Heart left ventricle (tissue), 13 donors: ENCODE results near the gene GALR2.

Source experiments
- POLR2A ChIP-seq, 2 donors: fragments of 450-650 bp; IDR thresholded peaks; one replicate each; pipeline ENCODE4 v1.6.1; 2017; ENCODE audit warnings: antibody characterized with exemption in 2 of 2, mild to moderate bottlenecking in 2 of 2, moderate library complexity in 2 of 2
- TF ChIP-seq, protein P1 (sequence below), 12 donors: fragments of 200-600 bp; sonication (generic) in 4 of 12; IDR thresholded peaks; one replicate each; pipeline versions ENCODE4 v1.5.0 to v1.8.0; 2018 to 2022; ENCODE audit warnings: antibody characterized with exemption in 12 of 12, mild to moderate bottlenecking in 5 of 12
- donor health status: ischemic (EF 13 %, LVEDD 7.1; RV severe dilation, severe dysfunction).
- donor health status: DM: no; HTN: yes; CAD: no.
- donor health status: DM: no; HTN: no; CAD: no.
- donor health status: ischemic (EF 25% LVEDD 6.9; RV normal size, moderate dysfunction).
- donor health status: ischemic (EF 25% LVEDD 5.7; RV mildly dilated, moderate dysfunction).
- donor health status: ischemic (EF 35%, LVEDD 5.7; RV mildly dilated, moderate dysfunction).
- donor health status: nonischemic (EF 11% LVEDD 7.7; RV severe dilation, severe dysfunction).
- donor health status: DM: yes; HTN: yes; CAD: no.
- donor health status: PGD.
- donor health status: ischemic (EF 29% LVEDD 5.4; RV normal size, mild dysfunction).
- donor health status: nonischemic (EF 23%, LVEDD 6.1; RV moderate dilation, normal function).

DNA sequence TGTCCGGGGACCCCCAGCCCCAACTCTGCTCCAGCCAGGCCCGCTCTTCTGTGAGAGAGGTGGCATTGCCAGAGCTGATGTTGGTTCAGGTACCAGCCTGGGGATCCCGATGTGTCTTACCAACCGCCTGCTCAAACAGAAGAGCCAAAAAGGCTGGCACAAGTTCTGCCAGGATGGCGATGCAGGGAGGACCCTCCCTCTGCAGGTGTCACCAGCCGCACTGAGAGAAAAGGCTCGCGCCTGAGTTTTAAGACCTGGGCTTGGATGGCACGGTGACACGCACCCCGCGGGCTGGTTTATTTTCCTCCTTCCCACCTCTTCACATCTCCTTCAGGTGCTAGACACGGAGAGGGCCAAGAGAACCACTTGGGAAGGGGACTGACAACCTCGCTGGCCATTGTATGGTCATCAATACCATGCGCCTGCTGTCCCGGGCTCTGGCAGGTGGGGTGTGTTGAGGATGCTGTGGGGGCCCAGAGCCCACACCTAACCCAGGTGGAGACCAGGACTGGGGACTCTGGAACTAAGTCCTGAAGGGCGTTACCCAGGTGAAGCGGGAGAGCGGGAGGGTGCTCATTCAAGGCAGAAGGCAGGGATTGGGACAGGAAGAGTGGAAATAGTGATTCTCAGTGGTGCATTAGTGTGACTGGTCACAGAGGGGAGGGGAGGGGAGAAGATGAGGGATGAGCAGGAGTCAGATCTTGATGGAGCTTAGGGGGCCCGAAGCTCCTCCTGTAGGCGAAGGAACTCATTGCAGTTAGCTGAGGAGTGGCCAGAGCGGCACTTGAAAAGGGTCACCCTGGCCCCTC lies 50.2 kb downstream of the GALR2 start:
- TF ChIP-seq, protein P1, sequence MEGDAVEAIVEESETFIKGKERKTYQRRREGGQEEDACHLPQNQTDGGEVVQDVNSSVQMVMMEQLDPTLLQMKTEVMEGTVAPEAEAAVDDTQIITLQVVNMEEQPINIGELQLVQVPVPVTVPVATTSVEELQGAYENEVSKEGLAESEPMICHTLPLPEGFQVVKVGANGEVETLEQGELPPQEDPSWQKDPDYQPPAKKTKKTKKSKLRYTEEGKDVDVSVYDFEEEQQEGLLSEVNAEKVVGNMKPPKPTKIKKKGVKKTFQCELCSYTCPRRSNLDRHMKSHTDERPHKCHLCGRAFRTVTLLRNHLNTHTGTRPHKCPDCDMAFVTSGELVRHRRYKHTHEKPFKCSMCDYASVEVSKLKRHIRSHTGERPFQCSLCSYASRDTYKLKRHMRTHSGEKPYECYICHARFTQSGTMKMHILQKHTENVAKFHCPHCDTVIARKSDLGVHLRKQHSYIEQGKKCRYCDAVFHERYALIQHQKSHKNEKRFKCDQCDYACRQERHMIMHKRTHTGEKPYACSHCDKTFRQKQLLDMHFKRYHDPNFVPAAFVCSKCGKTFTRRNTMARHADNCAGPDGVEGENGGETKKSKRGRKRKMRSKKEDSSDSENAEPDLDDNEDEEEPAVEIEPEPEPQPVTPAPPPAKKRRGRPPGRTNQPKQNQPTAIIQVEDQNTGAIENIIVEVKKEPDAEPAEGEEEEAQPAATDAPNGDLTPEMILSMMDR (IDR thresholded peaks at IDR 0.05), result no peak
- no peak for TF ChIP-seq POLR2A (IDR thresholded peaks at IDR 0.05)
